Skeletal muscle tissue (tissue), 4 donors: ENCODE measurements around the gene OGT. TPM values are rescaled to one million over a fixed set of nuclear protein-coding genes. Genes with fewer than 3 reads are reported as not detected.
"Not testable (repeated sequence)": the region's sequence is repeated elsewhere in the genome, so short reads cannot be mapped to it uniquely, and the experiment has no call there.

ENCODE experiments used
- H3K27ac ChIP-seq: one replicate; pipeline ENCODE4 v1.7.0; 2013; ENCODE audit warnings: mild to moderate bottlenecking, low read depth, low read length, inconsistent platforms
- H3K27me3 ChIP-seq, 3 donors: one replicate each; pipeline ENCODE4 v1.7.0; 2013; ENCODE audit warnings: low read length in 3 of 3; ENCODE audit not compliant: control insufficient read depth in 3 of 3, insufficient read depth in 3 of 3
- H3K36me3 ChIP-seq, 3 donors: one replicate each; pipeline ENCODE4 v1.7.0; 2013; ENCODE audit warnings: low read length in 3 of 3; ENCODE audit not compliant: control insufficient read depth in 3 of 3, insufficient read depth in 3 of 3
- H3K4me1 ChIP-seq, 3 donors: one replicate each; pipeline ENCODE4 v1.7.0; 2013; ENCODE audit warnings: low read length in 3 of 3, mild to moderate bottlenecking in 3 of 3; ENCODE audit not compliant: control insufficient read depth in 3 of 3, insufficient read depth in 3 of 3
- H3K4me3 ChIP-seq, 3 donors: one replicate each; pipeline ENCODE4 v1.7.0; 2013; ENCODE audit warnings: low read length in 3 of 3
- H3K9ac ChIP-seq, 3 donors: one replicate each; pipeline ENCODE4 v1.7.0; 2013; ENCODE audit warnings: low read length in 3 of 3, mild to moderate bottlenecking in 3 of 3, moderate library complexity in 2 of 3, low read depth in 1 of 3
- H3K9me3 ChIP-seq, 3 donors: one replicate each; pipeline ENCODE4 v1.7.0; 2013; ENCODE audit warnings: low read length in 3 of 3; ENCODE audit not compliant: control insufficient read depth in 3 of 3
- total RNA-seq: library from RNA; depleted of rRNA; stranded (reverse); fragments of >200 nt; gene quantifications from one replicate; pipeline ENCODE4 v1.2.3, GENCODE V29; 2014
- donor health status: Osteomylitis.

The OGT gene
- total RNA-seq = 123 TPM

DNA sequence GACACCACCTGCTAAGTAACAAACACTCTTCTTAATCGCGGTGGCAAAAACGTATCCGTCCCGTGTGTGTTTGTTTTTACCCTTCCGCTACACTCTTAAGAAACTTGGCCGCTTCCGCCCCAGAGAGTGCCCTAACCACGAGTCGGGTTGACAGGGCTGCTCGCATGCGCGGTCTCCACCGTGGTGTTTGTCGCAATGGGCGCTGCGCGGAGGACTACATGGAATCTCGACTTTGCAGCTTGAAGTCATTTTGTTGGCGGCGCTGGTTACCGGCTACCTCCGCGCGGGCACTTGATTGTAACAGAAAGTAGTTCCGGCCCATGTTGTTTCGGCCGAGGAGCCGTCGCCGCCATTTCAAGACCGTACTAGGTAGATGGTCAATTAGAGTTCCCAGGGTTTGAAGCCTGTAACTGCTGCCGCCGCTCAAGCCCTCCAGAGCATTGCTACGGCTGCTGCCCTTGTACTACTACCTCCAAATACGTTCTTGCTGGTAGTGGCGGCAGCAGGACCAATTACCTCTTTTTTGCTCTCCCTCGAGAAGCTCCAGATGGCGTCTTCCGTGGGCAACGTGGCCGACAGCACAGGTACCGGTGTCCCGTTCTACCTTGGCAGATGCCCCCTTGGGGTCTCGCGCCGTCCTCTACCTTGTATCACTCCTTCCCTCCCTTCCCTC, at the start of gene OGT:
Gene OGT, plus strand, starts transcription at position 352 of the 673 bp plus-strand sequence. Its CDS starts 196 bp downstream, at position 548.
- peak within 1 kb of the TSS; percentile 87 for H3K27ac ChIP-seq
- no peaks in the 10 kb centered on the region for H3K27me3 ChIP-seq
- peak within 1 kb of the TSS; percentile 92 to 93 (median 93) for H3K9ac ChIP-seq
- no peaks in the 10 kb centered on the region for H3K9me3 ChIP-seq
- peak within 1 kb of the TSS; percentile 94 to 99 (median 95) for H3K4me3 ChIP-seq
- peaks cover 0 to 2% (median 0%) of the 10 kb centered on the region in 3 donors for H3K36me3 ChIP-seq
- peaks cover 2 to 12% (median 8%) of the 10 kb centered on the region in 3 donors for H3K4me1 ChIP-seq

DNA sequence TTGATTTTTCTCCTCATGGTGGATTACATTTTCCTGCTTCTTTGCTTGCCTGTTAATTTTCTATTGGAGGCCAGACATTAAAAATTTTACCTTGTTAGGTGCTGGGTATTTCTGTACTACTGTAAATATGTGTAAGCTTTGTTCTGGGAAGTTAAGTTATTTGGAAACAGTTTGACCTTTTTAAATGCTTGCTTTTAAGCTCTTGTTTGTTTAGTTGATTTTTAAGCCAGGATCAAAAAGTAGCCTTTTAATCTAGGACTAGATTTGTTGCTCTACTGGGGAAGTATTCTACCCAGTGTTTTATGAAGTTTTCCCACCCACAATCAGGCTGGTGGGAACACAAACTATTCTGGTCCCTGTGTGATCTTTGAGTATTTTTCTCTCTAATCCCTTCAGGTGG, 45.1 kb upstream of the OGT start:
- Histone ChIP-seq H3K27ac (no peak overlapping the region), H3K4me1 (no peaks in the 10 kb centered on the region), H3K27me3 (no peaks in the 10 kb centered on the region), H3K9me3 (no peaks in the 10 kb centered on the region), H3K9ac (no peak overlapping the region), H3K4me3 (no peak overlapping the region), H3K36me3 (no peaks in the 10 kb centered on the region)

DNA sequence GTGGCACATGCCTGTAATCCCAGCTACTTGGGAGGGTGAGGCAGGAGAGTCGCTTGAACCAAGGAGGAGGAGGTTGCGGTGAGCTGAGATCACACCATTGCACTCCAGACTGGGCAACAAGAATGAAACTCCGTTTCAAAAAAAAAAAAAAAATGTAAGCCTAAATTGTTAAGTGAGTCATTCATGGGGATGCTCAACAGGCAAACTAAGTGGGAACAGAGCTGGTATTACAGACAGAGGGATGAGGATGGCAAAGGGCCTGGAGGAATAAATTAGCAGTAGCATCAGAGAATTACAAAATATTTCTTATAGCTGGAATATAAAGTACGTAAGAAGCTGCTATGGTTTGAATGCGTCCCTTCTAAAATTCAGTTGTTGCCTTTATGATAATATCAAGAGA, 43.4 kb upstream of the OGT start:
- Histone ChIP-seq H3K9ac (no peak overlapping the region), H3K27ac (no peak overlapping the region), H3K27me3 (no peaks in the 10 kb centered on the region), H3K36me3 (no peaks in the 10 kb centered on the region), H3K4me1 (no peaks in the 10 kb centered on the region), H3K4me3 (no peak overlapping the region), H3K9me3 (no peaks in the 10 kb centered on the region)

GRCh38 chrX:71492231-71493065, 40.5 kb upstream of the OGT start:
- H3K27me3 ChIP-seq = no peaks in the 10 kb centered on the region
- no peaks in the 10 kb centered on the region for H3K9me3 ChIP-seq
- H3K36me3 ChIP-seq = no peaks in the 10 kb centered on the region
- H3K4me1 ChIP-seq = no peaks in the 10 kb centered on the region
- H3K27ac ChIP-seq = no peak overlapping the region
- peak overlapping the region; percentile 33 to 77 (median 50) for H3K9ac ChIP-seq
- H3K4me3 ChIP-seq = peak overlapping the region; percentile 63 to 80 (median 78)

GRCh38 chrX:71493111-71493613, 39.7 kb upstream of the OGT start:
- Histone ChIP-seq H3K4me3 (peak overlapping the region; percentile 48 to 80 (median 78)), H3K9ac (peak overlapping the region in 1 of 3 donors; percentile 50), H3K9me3 (no peaks in the 10 kb centered on the region), H3K27me3 (no peaks in the 10 kb centered on the region), H3K4me1 (no peaks in the 10 kb centered on the region), H3K27ac (no peak overlapping the region), H3K36me3 (no peaks in the 10 kb centered on the region)

DNA sequence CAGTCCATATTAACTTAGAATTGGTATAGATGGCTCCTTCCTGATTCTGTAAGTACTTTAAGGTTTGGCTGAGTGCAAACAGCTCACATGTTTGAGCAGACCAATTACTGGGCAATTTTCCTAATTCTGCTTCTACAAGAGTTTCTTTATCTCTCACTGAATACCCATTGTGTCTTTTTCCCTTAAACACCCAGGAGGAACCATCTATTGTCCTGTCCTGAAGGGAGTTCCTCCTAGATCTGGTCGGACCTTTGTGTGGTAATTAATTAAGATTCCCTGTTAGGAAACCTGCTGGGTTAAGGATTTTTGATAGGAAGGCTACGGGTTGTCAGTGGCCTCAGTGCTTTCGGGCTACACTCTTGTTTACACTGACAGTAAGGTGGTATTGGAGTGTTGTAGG, 36.9 kb upstream of the OGT start:
- not testable (repeated sequence) for H3K9me3 ChIP-seq, H3K27ac ChIP-seq, H3K4me1 ChIP-seq, H3K36me3 ChIP-seq, H3K9ac ChIP-seq, H3K27me3 ChIP-seq, H3K4me3 ChIP-seq

GRCh38 chrX:71496476-71496875, 36.4 kb upstream of the OGT start:
- Histone ChIP-seq H3K27ac (no peak overlapping the region), H3K4me3 (no peak overlapping the region), H3K9ac (no peak overlapping the region), H3K36me3 (no peaks in the 10 kb centered on the region), H3K27me3 (no peaks in the 10 kb centered on the region), H3K9me3 (no peaks in the 10 kb centered on the region), H3K4me1 (no peaks in the 10 kb centered on the region)

DNA sequence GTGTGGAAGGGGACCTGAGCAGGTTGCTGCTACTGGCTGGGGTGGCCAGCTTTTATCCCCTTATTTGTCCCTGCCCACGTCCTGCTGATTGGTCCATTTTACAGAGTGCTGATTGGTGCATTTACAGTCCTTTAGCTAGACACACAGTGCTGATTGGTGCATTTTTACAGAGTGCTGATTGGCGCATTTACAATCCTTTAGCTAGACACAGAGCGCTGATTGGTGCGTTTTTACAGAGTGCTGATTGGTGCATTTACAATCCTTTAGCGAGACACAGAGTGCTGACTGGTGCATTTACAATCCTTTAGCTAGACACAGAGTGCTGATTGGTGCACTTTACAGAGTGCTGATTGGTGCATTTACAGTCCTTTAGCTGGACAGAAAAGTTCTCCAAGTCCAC, 30.8 kb upstream of the OGT start:
- H3K4me3 ChIP-seq, H3K9ac ChIP-seq: not testable (repeated sequence)

GRCh38 chrX:71504346-71504745, 28.6 kb upstream of the OGT start:
- Histone ChIP-seq H3K27me3 (no peaks in the 10 kb centered on the region), H3K9ac (no peak overlapping the region), H3K9me3 (peaks cover 0 to 2% (median 0%) of the 10 kb centered on the region in 3 donors), H3K4me3 (no peak overlapping the region), H3K4me1 (no peaks in the 10 kb centered on the region), H3K36me3 (no peaks in the 10 kb centered on the region), H3K27ac (no peak overlapping the region)

More for the DNA sequence above, 30.8 kb upstream of the OGT start:
- H3K27ac ChIP-seq, H3K36me3 ChIP-seq, H3K4me1 ChIP-seq, H3K27me3 ChIP-seq, H3K9me3 ChIP-seq: not testable (repeated sequence)

DNA sequence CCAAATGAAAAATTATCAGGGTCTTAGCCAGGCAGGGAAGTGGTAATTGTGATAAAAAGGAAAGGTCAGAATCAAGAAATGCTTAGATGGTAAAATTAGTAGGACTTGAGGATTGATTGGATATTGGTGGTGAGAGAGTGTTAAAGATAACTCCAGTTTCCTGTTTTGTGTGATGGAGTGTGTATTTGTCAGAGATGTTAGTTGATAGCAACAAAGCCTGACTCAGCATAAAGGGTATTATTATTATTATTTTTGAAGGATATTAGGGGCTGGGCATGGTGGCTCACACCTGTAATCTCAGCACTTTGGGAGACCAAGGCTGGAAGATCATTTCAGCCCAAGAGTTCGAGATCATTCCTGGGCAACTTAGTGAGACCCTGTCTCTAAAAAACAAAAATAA, 23.6 kb upstream of the OGT start:
- Histone ChIP-seq H3K27ac (no peak overlapping the region), H3K9ac (no peak overlapping the region), H3K36me3 (no peaks in the 10 kb centered on the region), H3K27me3 (no peaks in the 10 kb centered on the region), H3K4me3 (no peak overlapping the region), H3K9me3 (no peaks in the 10 kb centered on the region), H3K4me1 (peaks cover 0 to 3% (median 0%) of the 10 kb centered on the region in 3 donors)
